Measurements from ENCODE around the gene REXO1.

The REXO1 gene

DNA sequence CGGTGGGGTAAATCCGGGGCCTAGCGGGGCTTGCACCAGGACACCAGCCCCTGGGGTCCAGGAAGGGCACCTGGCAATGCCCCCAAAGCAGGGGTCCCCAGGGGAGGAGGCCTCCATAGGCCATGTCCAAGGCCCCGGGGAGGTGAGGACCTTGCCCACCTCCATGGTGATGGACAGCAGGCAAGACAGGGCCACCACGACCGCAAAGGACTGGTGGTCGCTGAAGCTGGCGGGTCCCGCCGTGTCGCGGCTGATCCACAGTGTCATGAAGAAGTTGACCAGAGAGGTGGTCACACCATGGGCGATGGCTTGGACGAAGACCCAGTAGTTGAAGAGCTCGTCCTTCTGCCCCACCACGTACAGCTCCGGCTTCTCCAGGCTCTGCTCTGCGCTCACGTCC, 63.0 kb downstream of the REXO1 start:
- Histone ChIP-seq H3K9me3 (ENCODE audit: insufficient read depth, low read depth, low read length) (peaks cover 3% of the 10 kb centered on the region; the same call in 1 of the 2 replicates), H3K4me3 (ENCODE audit: low read length, poor library complexity, severe bottlenecking) (no peak overlapping the region), H3K4me2 (ENCODE audit: low read depth, low read length, poor library complexity, severe bottlenecking) (no peak overlapping the region), H4K20me1 (ENCODE audit: insufficient read depth, low read length, poor library complexity, severe bottlenecking) (no peaks in the 10 kb centered on the region), H2AFZ (ENCODE audit: low read length) (no peak overlapping the region), H3K4me1 (ENCODE audit: insufficient read depth, low read length, poor library complexity, severe bottlenecking) (no peaks in the 10 kb centered on the region), H3K79me2 (ENCODE audit: insufficient read depth, low read length) (no peaks in the 10 kb centered on the region), H3K9ac (ENCODE audit: low read depth, low read length, poor library complexity, severe bottlenecking) (no peak overlapping the region), H3K27me3 (ENCODE audit: insufficient read depth, low read length, poor library complexity, severe bottlenecking) (no peaks in the 10 kb centered on the region), H3K9me2 (replicated peaks; ENCODE audit: low read depth, low read length) (no peaks in the 10 kb centered on the region), H3K36me3 (ENCODE audit: insufficient read depth, low read length) (no peaks in the 10 kb centered on the region), H3F3A (ENCODE audit: low read depth) (no peaks in the 10 kb centered on the region)
- no peak for TF ChIP-seq EZH2phosphoT487 (IDR thresholded peaks at IDR 0.05; ENCODE audit: borderline replicate concordance)
- TF ChIP-seq, protein P1, sequence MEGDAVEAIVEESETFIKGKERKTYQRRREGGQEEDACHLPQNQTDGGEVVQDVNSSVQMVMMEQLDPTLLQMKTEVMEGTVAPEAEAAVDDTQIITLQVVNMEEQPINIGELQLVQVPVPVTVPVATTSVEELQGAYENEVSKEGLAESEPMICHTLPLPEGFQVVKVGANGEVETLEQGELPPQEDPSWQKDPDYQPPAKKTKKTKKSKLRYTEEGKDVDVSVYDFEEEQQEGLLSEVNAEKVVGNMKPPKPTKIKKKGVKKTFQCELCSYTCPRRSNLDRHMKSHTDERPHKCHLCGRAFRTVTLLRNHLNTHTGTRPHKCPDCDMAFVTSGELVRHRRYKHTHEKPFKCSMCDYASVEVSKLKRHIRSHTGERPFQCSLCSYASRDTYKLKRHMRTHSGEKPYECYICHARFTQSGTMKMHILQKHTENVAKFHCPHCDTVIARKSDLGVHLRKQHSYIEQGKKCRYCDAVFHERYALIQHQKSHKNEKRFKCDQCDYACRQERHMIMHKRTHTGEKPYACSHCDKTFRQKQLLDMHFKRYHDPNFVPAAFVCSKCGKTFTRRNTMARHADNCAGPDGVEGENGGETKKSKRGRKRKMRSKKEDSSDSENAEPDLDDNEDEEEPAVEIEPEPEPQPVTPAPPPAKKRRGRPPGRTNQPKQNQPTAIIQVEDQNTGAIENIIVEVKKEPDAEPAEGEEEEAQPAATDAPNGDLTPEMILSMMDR (conservative IDR thresholded peaks at IDR 0.05; ENCODE audit: low read length): no peak

DNA sequence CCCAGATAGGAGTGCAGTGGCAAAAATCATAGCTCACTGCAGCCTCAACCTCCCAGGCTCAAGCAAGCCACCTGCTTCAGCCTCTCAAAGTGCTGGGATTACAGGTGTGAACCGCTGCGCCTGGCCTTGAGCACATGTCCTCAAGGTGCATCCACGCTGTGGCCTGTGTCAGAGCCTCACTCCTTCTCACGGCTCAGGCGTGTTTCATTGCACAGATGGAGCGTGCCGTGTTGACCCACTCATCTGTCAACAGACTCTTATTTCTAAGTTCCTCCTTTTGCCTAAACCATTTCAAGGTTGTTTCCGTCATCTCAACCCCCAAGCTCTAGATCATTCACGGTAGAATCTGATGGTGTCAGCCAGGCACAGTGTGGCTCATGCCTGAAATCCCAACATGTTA, 64.4 kb downstream of the REXO1 start:
- TF ChIP-seq, protein P1 (conservative IDR thresholded peaks at IDR 0.05; ENCODE audit: low read length): no peak
- no peak for TF ChIP-seq EZH2phosphoT487 (IDR thresholded peaks at IDR 0.05; ENCODE audit: borderline replicate concordance)
- H3K27me3 ChIP-seq (ENCODE audit: insufficient read depth, low read length, poor library complexity, severe bottlenecking): no peaks in the 10 kb centered on the region

GRCh38 chr19:1783354-1783753, 64.9 kb downstream of the REXO1 start:
- Histone ChIP-seq H3F3A (ENCODE audit: low read depth) (no peaks in the 10 kb centered on the region), H2AFZ (ENCODE audit: low read length) (no peak overlapping the region), H3K4me3 (ENCODE audit: low read length, poor library complexity, severe bottlenecking) (no peak overlapping the region), H3K4me2 (ENCODE audit: low read depth, low read length, poor library complexity, severe bottlenecking) (no peak overlapping the region), H3K4me1 (ENCODE audit: insufficient read depth, low read length, poor library complexity, severe bottlenecking) (no peaks in the 10 kb centered on the region), H3K9me3 (ENCODE audit: insufficient read depth, low read depth, low read length) (peaks cover 3% of the 10 kb centered on the region; the same call in 1 of the 2 replicates), H3K27me3 (ENCODE audit: insufficient read depth, low read length, poor library complexity, severe bottlenecking) (no peaks in the 10 kb centered on the region), H4K20me1 (ENCODE audit: insufficient read depth, low read length, poor library complexity, severe bottlenecking) (no peaks in the 10 kb centered on the region), H3K9ac (ENCODE audit: low read depth, low read length, poor library complexity, severe bottlenecking) (no peak overlapping the region), H3K9me2 (replicated peaks; ENCODE audit: low read depth, low read length) (no peaks in the 10 kb centered on the region), H3K79me2 (ENCODE audit: insufficient read depth, low read length) (no peaks in the 10 kb centered on the region), H3K36me3 (ENCODE audit: insufficient read depth, low read length) (no peaks in the 10 kb centered on the region)
- no peak for TF ChIP-seq EZH2phosphoT487 (IDR thresholded peaks at IDR 0.05; ENCODE audit: borderline replicate concordance)
- TF ChIP-seq, protein P1 (conservative IDR thresholded peaks at IDR 0.05; ENCODE audit: low read length): no peak

More for the DNA sequence above, 64.4 kb downstream of the REXO1 start:
- Histone ChIP-seq H4K20me1 (ENCODE audit: insufficient read depth, low read length, poor library complexity, severe bottlenecking) (no peaks in the 10 kb centered on the region), H3K4me1 (ENCODE audit: insufficient read depth, low read length, poor library complexity, severe bottlenecking) (no peaks in the 10 kb centered on the region), H3K9me2 (replicated peaks; ENCODE audit: low read depth, low read length) (no peaks in the 10 kb centered on the region), H3F3A (ENCODE audit: low read depth) (no peaks in the 10 kb centered on the region), H3K36me3 (ENCODE audit: insufficient read depth, low read length) (no peaks in the 10 kb centered on the region), H3K4me3 (ENCODE audit: low read length, poor library complexity, severe bottlenecking) (no peak overlapping the region), H3K4me2 (ENCODE audit: low read depth, low read length, poor library complexity, severe bottlenecking) (no peak overlapping the region), H3K79me2 (ENCODE audit: insufficient read depth, low read length) (no peaks in the 10 kb centered on the region), H2AFZ (ENCODE audit: low read length) (no peak overlapping the region), H3K9me3 (ENCODE audit: insufficient read depth, low read depth, low read length) (peaks cover 3% of the 10 kb centered on the region; the same call in 1 of the 2 replicates), H3K9ac (ENCODE audit: low read depth, low read length, poor library complexity, severe bottlenecking) (no peak overlapping the region)
